ELR (cell line): ENCODE data around the gene ABLIM3.
A peak's percentile ranks its signal among the peaks of the same experiment; 100 is the strongest.

Experiments used
- DNase-seq: peaks from one replicate; pipeline ENCODE4 v3.0.0-alpha.2; 2015; ENCODE audit warnings: low read depth

Gene ABLIM3

GRCh38 chr5:149141224-149141956 lies at the start of gene ABLIM3:
TSS of gene ABLIM3 (plus strand) at chr5:149141493. CDS start at chr5:149142096, 603 bp downstream.
- DNase-seq: peak; percentile 79

- DNase-seq: no peak
These were observed 47.7 kb upstream of the ABLIM3 start for GRCh38 chr5:149093625-149094024.

DNA sequence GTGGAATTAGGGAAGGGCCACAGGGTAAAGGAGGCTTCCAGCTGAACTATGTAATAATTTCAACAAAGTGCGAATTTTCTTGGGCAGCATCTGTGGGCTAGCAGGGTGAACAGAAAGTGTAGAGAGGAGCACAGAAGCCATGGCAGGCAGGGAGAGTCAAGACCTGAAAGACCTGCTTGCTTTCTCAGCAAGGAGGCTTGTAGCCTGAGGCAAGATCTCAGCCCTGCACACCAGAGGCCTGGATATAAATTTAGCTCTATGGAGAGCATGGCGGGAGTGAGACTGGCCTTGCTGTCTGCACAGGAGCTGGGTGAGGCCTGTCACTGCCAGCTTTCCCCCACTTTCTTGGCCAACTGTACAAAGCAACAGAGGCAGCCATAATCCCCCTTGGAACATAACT lies 46.3 kb upstream of the ABLIM3 start:
- DNase-seq: no peak

DNA sequence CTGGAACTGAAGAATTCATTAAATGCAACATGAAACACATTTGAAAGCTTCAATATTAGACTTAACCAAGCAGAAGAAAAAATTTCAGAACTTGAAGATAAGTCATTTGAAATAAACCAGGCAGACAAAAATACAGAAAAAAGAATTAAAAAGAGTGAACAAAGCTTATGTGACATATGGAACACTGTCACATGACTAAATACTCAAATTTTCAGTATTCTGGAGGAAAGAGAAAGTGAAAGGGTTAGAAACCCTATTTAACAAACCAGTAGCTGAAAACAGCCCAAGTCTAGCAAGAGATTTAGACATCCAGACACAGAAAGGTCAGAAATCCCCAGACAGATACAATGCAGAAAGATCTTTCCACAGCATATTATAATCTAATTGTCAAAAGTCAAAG lies 41.4 kb upstream of the ABLIM3 start:
- no peak for DNase-seq

DNA sequence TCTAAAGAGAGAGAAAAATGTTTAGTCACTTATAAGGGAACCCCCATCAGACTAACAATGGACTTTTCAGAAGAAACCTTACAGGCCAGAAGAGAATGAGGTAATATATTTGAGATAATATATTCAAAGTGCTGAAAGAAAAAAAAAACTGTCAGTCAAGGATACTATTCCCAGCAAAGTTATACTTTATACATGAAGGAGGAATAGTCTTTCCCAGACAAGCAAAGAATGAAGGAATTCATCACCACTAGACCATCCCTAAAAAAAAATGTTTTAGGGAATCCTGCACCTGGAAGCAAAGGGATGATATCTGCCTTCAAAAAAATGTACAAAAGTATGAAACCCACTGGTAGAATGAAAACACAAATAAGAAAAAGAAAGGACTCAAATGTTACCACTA lies 41.0 kb upstream of the ABLIM3 start:
- DNase-seq: no peak

- DNase-seq: no peak
These were observed 32.5 kb upstream of the ABLIM3 start for GRCh38 chr5:149108651-149109280.

- DNase-seq: peak; percentile 34
These were observed 30.9 kb upstream of the ABLIM3 start for GRCh38 chr5:149110406-149110805.

- peak; percentile 88 for DNase-seq
These were observed 27.6 kb upstream of the ABLIM3 start for GRCh38 chr5:149113669-149114068.

DNA sequence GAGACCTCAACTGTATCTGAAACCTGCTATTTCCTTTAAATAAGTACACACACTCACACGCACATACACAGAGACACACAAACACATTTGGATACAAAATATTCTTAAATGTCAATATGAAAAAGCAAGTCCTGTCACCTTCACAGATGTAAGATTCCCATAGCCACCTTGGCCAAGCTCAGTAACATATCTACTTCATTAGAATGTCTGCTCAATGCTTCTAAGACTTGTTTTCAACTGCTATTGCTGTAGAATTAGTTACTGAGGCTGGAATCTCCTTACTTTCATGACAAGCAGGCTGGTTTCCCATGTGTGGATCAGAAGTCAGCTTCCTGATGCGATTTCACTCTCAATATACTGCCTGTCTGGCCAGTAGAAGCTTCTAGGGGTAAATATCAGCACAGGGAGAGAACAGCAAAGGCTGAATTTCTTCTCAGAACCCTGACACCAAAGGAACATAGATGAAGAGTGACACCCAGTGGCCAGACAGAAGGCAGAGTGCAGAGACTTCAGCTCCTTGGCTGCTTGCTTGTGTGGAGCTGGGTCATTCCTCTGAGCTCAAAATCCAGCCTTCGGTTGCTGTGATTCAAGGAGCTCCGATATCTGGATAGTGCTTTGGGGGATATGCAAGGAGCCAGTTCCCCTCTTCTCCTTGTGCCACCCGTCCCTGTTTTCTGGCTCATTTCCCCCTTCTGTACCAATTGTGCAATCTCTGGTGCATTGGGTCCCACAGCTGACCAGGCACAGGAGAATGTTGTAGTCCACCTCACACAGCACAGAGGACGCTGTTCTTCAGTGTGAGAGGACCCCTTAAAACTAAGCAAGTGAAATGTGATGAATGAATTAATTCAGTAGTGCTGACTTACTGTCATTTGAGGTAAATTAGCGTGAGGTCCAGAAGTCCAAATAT lies 26.6 kb upstream of the ABLIM3 start:
- peak; percentile 90 for DNase-seq

DNA sequence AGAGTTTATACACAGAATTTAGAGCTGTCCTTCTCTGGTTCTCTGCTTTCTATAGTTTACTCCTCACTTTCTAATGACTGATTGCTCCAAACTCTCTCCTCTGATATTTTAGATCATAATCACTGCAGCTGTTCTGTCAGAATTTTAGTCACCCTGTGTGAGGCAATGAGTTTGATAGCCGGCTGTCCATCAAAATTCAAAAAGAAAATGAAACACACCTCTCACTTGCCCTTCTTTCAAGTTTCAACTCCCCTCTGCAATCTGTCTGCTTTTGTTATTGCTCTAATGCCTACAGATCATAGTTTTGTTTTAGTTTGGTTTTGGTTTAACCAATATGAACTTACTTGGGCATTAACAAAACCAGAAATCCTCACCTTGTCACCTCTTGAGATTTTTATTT lies 23.3 kb upstream of the ABLIM3 start:
- no peak for DNase-seq

GRCh38 chr5:149118463-149118862 lies 22.8 kb upstream of the ABLIM3 start:
- peak; percentile 44 for DNase-seq

- no peak for DNase-seq
These were observed 20.1 kb upstream of the ABLIM3 start for GRCh38 chr5:149121145-149121544.

GRCh38 chr5:149123211-149123610 lies 18.1 kb upstream of the ABLIM3 start:
- DNase-seq: no peak

DNA sequence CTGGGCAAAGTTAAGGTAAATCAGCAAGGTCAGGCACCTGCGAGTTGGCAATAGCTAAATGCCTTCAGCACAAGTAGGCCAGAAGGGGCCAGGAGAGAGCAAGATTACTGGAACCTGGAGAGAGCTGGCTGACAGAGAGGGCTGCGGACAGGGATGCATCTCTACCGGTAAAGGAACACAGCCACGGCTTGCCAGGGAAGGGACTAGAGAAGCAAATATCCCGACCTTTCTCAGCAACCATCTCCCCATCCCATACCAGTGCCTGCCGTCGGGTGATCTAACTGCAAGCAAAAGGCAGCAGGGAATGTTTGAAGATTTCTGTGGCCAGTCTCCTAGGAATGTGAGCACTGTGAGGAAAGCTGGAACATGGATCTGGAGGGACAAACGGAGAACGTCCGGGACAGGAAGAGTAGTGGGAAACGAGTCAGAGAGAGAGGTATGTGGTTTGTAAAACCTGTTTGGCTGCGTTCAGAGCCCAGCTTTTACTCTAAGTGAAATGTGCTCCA lies 15.9 kb upstream of the ABLIM3 start:
- peak; percentile 42 for DNase-seq

DNA sequence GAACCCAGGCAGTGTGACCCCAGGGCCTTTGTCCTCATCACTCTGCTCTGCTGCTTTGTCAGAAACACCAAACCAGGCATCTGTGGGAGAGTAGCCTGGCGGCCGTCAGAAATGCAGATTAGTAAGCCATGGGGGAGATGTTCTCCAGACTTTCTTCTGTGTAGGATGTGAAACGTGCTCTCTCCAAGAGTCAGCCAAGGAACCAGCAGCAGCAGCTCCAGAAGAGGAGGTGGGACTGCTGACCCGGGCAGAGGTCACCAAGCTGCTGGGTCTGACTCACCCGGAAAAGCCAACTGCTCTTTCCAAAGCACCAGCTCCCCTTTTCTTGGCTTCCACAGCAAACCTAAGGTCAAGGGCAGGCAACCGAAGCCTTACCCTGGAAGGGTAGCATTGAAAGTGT lies 14.4 kb upstream of the ABLIM3 start:
- DNase-seq: no peak

DNA sequence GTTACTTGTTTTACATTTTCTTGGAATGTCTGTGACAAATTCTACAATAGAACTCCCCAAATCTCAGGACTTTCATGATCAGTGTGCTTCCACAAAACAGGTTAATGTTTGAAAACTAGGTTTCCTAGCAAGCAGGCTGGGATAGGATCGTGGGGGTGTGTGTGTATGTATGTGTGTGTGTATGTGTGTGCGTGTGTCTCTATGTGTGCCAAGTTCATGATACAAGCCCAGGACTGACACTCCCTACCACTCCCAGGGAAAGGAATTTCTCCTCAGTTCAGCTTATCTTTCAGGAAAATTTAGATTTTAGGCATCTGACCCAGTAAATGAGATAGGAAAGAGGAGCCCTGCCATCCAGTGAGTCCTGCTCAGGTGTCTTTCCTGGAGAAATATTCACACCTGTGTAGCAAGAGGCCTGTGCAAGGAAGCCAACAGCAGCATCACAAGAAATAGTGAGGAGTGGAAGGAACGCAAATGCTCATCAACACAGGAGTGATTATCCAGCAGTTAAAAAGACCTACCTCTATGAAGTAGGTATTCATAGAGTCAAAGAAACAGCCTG lies 13.8 kb upstream of the ABLIM3 start:
- DNase-seq: no peak

- peak; percentile 74 for DNase-seq
These were observed 13.0 kb upstream of the ABLIM3 start for GRCh38 chr5:149128023-149128875.

DNA sequence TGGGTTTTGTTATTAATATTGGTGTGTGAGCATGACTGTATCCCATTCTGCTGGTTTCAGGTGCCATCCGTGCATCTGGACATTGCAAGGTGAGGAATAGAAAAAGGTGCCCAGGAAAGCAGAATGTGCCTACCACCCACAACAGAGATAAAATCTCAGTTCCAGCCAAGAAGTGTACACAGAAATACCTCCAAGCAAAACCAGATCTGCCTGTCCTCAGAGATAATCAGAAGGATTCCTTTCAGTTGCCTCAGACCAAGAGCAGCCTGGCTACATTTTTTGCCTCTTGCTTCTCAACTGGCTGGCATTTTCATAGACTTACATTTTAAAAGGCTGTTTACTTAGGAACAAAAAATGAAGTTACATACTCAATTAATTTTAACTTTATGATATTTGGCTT lies 12.1 kb upstream of the ABLIM3 start:
- DNase-seq: no peak

GRCh38 chr5:149130121-149130914 lies 11.0 kb upstream of the ABLIM3 start:
- peak; percentile 65 for DNase-seq

DNA sequence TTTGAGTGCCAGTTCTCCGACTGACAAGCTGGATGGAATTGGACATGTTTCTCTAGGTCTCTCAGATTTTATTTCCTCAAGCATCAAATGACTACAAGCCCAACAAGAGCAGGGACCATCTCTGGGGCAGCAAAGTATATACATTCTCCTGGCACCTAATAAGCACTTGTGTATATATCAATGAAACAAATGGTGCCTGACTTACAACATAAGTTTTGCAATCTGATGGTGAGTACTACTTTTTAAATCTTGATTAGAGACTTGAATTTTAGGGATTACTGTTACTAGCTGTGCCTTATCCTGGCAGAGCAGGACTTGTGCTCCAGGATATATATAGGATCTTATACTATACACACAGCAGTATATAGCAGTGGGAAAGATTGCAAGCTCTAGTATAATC lies 8.8 kb upstream of the ABLIM3 start:
- no peak for DNase-seq
